SW 1271 (cell line): ENCODE results near the gene SLC6A1.

Source experiments
- DNase-seq, 2 experiments: peaks; one replicate each; lab custom pipeline; 2025; lab: John Stamatoyannopoulos, UW

SLC6A1 gene

DNA sequence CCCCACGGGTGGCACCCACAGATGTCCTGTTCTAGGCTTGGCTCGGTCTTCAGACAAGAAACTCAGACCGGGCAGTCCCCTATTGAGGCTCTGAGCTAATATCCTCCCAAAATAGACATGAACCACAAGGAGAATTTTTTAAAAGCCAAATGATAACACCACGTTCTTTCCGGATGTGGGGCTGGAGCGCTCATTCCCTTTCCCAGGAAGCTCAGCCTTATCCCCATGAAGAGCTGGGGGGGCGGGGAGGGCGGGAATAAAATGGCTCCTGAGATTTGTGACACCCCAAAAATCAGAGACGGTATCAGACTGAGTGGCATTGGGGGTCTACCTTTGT, 1.1 kb downstream of the SLC6A1 start:
- no peak for DNase-seq

DNA sequence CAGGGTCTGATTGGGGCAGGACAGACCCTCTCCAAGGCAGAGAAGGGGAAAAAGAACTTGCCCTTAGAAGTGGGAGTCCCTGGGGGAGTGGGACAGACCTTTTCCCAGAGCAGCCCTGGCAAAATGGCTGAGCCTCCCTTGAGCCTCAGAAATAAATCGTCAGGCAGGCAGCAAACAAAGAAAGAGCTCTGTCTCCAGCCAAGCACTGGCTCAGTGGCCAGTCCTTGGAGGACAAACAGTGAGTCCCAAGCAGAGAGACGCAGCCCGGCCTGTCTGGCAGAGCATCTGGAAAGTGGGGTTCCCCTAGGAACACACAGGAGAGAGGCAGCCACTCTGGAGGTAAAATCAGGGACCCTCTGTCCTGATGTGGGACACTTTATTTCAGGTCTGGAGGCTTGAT, 1.8 kb downstream of the SLC6A1 start:
- no peak for DNase-seq

DNA sequence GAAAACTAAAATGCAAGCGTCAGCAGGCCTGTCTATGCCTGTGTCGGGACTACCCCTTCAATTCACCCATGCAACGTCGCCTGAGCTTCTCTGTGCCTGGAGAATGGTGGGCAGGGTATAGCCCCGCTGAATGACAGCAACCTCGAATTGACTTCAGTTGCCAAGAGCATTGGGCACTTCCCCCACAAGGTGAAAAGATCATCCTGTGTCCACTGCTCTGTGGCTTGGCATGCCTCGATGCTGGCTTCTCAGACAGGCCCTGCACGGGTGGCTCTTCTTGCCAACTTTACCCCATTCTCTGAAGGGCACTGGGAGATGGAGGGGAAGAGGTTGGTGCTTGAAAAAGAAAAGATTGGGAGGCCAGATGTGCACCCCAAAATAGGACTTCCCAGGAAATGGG, 3.3 kb downstream of the SLC6A1 start:
- DNase-seq: no peak

DNA sequence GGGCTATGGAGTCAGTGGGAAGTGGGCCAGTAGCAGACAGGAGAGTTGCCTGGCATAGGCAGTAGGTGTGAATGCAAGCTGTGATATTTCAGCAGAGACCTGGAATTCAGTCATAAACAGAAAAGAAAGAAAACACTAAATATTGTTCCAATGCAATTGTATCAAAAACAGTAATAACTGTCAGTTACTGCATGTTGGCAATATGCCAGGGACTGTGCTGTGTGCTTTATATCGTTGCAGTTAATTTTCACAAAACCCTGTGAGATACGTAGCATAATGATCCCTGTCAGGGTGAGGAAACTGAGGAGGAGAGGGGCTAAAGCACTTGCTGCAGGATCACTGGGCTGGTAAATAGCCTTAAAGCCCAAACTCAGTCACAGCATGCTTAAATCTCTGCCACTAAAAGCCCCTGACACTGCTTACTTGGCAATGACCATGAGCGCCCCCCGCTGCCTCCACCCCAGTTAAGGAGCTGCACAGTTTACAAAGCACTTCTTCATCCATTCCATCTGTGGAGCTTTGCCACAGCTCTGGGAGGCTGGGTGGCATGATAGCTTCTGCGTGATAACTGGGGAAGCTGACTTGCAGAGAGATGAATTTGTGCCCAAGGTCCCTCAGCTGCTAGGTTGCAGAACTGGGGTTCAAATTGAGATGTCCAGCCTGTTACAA, 3.9 kb downstream of the SLC6A1 start:
- DNase-seq: no peak

DNA sequence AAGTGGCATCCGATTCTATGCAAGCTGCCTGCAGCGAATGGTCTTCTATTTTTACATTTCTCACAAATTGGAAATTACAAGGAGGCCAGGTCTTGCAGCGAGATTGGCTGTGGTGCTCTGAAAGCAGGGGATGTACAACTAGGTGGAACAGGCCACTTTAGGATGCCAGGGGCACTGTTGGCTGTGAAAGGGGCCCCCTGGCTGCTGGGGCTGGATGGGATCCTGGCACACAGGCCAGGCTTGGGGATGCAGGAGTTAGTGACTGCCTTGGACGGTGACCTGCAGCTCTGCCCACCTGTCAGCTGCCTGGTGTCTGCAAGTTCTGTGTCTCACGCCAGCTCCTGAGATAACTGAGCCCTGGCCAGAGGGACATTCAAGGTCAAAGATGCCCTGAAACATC, 4.6 kb downstream of the SLC6A1 start:
- DNase-seq: no peak

DNA sequence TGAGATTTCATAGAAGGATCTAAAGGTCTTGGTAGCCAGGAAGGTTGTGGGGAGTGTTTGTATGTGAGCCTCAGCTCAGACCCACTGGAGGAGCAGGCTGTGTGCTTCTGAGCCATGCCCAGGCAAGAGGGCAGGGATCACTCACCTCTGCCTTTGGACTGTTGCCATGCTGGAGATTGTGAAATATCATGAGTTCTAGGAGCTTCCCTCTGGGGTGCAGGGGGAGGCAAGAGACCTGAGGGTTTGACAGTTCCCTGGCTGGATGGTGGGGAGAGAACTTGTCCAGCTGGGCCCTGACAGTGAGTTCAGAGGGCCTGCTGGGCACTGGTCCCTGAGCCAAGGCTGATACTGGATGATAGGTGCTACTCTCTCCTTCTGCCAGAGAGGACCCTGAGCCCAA, 6.0 kb downstream of the SLC6A1 start:
- no peak for DNase-seq

DNA sequence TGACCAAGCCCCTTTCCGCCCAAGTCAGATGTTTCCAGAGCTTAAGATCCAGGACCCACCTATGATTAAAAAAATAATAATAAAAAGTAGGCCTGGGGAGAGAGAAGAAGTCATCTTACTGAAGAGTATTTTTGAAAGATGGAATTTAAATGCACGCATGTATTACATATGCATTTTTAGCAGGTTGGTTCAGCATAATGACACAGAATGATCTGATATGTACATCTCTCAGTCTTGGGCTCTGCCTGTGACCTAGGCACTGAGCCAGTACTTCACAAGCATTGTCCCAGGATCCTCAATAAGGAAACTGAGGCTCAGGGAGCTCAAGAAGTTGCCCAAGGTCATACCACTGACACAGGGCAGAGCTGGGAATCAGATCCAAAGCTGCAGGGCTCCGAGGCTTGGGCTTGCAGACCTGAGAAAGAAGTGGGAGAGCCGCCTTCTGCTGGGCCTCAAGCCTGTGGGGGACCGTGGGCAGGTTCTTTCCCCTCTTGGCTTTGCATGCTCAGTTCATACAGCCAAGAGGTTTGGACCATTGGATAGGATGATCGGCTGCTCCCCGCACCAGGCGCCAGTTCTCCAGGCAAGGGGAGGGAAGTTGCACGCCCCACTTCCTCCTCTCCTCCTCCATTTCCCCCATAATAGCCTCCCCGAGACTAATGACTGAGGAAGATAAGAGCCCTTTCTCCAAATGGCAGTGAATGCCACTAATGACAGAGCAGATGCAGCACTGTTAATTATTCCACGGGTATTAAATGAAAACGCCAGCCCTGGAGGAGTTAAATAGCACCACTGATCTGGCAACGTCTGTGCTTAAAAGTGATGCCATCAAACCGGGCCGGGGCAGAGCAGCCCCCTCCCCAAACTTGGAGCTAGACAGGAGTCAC, 6.9 kb downstream of the SLC6A1 start:
- no peak for DNase-seq

DNA sequence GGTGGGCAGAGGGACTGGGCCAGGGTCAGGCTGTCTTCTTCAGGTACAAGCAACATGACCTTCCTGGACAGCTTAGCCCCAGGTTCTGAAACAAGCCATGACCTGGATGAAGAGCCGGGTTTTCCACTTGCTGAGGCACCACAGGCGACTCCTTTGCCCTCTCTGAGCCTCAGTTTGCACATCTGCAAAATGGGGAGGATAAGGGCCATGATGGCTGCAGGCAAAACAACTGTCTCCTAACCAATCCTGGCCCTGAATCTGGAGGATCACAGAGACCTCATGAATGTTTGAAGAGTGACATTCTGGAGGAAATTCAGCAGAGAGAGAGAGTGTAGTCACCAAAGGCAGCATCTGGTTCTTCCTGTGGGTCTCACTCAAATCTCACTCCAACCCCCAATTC, 8.0 kb downstream of the SLC6A1 start:
- DNase-seq: no peak

DNA sequence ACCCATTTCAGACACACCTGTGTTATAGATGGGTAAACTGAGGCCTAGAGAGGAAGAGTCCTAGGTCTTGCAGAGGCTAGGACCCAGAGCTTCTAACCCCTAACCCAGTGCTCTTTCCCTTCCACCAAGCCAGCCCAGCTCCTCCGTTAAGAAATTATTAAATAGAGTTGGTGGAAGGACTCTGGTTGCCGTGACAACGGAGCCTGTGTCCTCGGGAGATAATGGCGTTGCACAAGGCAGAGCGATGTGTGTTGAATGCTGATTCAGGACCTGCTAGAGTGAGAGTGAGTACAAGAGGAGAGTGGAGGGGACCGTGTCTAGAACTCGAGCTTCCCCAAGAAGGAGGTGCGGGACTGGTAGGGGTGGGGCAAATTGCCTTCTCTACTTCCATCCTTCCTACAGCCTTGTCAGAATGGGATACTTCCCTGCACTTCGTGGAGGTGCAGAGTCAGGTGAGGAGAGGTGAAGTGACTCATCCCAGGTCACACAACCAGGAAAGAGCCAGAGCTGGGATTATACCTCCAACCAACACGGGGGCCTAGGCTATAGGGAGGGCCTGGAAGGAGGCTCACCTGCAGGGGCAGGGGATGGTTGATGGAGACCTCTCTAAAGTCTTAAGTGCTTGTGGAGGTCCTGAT, 8.6 kb downstream of the SLC6A1 start:
- no peak for DNase-seq

DNA sequence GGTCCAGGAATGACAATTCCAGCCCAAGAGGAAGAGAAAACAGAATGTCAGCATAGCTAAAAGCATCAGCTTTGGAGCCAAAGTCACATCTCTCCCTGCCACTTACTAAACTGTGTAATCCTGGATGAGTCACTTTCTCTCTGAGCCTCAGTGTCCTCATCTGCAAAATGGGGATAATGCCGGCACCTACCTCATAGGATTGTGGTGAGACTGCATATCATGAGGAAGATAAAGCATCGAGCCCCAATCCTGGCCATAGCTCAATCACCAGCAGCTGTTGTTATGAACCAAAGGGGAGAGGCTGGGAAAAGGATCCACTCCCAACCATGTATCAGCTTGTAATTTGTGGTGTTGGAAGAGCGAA, 9.1 kb downstream of the SLC6A1 start:
- no peak for DNase-seq

DNA sequence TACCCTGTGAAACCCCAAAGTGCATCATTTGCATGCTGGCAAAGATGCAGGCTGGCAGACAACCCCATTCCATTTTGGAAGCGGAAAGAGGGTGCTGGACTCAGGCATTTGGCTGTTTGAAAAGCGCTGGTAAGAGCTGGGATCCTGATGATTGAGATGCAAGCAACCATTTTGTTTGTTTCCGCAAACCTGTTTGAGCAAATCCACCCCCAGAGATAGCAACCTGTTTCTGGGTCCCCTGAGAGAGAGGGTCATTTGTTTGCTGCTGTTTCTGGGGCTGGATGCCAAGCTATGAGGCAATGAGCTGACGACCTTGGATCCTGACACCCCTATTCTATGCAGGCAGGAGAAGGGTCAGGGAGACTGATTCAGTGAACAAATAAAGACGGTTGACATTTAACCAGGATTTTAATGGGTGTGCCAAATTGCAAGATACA, 9.8 kb downstream of the SLC6A1 start:
- DNase-seq: no peak

DNA sequence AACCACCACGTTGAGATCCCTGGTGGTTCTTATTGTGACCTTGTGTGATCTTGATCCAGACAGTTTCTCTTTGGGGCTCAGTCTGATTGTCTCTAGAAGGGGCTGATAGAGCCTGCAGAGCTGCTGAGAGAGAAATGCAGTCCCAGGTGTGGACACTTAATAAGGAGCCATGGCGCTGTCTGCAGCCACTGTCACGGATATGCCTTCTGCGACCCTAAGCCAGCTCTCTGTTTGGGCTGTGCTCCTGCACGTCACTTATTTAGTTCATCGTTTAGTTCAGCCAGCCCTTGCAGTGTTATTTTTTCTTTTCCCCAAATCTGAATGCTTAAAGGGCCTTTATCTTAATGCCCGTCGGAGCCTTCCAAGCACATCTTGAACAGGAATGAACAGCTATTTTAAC, 12.0 kb downstream of the SLC6A1 start:
- DNase-seq: no peak

DNA sequence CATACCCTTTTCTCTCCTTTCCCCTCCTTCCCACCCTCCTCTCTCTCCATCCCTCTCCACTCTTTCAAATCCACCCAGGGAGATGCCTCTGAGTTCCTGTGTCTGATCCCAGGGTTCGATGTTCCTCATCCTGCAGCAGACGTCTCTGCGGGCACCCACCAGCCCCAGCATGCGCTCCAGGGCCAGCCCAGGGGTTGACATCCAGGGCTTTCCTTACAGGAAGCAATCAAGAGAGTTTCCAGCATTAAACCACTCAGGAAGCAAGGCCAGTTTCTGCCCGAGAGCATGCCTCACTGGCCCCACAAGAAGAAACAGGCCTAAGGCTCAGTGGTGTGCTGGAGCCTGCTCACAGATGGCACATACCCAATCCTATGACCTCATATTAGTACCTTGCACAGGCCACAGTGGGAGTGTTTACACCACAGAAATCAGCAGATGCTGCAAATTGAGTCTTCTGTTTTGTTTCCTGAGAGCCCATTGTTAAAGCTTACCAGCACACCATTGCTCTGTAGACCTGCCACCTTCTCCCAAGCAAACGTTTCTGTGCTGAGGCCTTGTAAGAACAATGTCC, 13.2 kb downstream of the SLC6A1 start:
- no peak for DNase-seq

DNA sequence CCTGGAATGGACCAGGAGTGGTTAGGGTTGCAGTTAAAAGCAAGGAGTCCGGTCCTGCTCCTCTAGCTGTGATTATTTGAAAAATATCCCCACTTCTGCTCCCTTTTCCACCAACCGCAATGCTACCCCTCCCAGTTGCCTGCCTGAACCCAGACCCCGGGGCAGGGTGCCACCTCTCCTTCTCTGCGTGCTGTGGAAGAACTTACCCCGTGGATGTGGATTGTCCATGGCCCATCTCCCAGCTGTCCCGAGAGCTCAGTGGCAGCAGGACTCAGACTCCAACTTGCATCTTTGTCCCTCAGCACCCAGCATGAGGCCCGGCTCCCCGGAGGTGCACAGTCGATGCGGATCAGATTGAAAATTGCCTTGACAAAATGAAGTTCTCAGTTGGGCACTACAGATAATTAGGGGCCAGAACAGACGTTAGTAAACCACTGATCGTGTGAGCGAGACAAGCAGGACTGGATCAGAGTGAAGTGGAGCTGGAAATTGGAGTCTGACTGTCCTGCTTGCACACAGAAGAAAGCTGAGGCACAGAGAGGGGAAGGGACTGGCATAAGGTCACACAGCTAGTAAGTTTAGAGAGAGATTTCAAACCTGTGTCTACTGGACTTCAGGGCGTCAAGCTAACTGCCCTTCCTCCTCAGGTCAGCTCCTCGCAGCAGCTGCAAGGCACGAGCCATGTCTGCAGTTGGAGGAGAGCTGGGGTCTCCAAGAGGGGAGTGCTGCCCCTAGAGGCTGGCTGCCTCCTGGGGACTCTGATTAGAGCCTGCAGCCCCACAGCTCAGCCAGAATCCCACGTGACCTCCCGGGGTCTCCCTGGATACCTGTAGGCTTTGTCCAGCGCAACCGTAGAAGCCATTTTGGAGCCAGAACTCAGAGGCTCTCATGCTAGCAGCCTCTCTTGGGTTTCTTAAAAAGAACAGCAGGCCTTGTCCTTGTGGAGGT, 14.7 kb downstream of the SLC6A1 start:
- no peak for DNase-seq

DNA sequence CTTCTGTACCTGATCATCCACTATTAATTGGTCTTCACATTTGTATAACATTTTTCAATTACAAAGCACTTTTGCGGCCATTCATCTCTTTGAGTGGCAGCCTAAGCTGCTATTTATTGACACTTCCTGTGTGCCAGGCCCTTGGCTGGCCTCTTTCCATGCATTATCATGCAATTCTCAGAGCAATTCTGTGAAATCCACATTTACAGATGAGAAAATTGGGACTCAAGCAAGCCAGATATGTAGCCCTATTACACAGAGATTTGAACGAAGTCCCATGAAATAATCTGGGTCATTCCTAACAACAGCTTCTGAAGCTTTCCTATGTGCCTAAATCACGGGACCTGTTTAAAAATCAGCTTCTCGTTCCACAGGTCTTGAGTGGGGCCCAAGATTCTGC, 17.4 kb downstream of the SLC6A1 start:
- DNase-seq: no peak

DNA sequence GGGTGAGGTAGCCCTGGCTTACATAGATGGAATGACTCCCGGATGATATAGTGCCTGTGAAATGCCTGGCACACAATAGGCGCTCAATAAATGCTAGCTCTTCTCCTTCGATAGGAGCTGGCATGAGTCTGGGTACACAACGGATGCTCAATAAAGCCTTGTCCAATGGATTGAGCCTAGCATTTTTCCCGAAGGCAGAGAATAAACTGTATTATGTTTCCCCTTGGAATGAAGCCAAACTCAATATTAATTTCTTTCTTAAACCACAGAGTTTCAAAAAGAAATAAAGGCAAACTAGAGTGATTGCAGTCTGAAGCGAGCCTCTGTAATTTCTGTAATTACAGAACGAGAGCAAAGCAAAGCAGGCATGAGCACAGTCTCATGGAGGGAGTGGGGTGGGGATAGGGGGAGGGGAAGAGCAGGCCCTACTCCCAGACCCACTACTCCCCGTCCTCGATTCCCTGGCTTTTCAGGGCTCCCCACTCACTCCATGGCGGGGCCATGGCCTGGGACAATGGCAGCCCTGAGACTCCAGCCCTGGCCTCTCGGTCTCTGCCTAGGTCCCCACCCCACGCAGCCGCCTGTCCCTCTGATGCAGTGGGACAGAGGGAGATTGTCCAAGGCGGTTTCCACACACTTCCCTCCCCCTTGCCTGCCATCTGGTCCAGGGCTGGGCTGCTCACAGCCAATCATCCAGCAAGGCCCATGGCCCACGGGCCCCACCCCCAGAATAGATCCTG, 18.0 kb downstream of the SLC6A1 start:
- DNase-seq: no peak

DNA sequence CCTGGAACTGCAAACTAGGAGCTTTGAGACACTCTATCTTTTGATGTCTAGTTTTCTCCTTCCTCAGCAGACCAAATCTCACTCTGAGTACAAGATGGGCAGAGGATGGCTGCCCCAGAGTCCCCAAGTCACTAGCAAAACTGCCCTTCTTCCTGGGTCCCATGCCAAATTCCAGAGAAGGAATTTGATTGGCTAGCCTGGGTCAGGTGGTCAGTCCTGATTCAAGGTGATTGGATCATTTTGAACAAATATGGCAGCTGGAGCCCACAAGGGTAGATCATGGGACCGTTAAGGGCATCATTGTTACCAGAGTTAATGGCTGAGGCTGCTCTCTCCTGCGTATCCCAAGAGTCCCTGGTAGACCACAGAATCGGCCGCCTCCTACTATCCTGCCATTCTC, 21.7 kb downstream of the SLC6A1 start:
- no peak for DNase-seq

DNA sequence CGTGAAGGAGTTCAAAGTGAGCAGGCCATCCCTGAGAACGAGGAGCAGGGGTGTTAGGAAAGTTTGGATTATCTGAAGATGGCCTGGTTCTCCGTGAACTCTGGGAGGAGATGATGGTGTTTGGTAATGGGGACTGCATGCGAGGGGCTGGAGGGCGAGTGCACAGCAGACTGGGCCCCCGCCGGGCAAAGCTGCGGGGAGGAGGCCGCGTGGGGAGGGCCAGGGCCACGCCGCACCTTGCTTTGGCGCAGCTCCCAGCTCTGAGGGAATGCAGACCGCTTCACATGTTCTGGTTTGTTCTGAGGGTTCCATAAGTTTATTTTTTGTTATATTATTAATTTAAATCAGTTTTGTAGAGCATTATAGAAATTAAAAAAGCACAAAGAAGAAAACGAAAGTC, 22.2 kb downstream of the SLC6A1 start:
- DNase-seq: no peak

DNA sequence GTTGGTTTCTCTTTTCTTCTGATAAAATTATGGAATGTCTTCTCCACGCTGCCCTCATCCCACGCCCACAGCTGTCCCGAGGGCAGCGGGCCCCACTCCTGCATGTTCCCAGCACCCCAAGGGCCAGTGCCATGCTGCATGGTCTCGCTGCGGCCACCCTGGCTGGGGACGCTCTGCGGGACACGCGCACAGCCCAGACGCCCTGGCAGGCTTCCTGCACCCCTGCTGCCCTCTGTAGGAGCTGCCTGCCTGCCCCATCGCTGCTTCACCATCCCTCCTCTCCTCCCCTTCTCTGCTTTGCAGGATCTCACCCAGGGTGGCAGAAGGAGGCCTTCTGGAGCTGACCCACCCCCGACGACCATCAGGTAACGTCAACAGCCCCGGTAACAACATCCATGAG, 22.8 kb downstream of the SLC6A1 start:
- DNase-seq: no peak

DNA sequence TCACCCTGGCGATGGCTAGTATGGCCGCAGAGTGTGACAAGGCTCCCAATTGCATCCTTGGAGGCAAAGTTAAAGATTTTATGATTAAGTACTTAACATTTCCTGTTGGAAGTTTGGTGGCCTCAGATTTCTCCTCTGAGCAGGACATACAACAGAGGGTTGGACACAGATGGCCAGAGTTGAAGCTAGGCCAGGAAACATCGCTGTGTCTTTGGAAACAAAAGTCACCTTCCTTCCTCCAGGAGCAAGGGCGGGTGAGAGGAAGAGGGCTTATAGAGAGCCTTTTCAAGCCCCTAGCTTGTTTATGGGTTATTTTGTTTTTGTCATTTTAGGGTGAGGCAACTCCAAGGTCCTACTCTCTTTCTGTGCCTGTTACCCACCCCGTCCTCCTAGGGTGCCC, 24.2 kb downstream of the SLC6A1 start:
- DNase-seq: no peak
